HG03354 (cell line): ENCODE data around the gene BLCAP.
"Not testable (repeated sequence)": the region's sequence is repeated elsewhere in the genome, so short reads cannot be mapped to it uniquely, and the experiment has no call there.

Experiments
- ATAC-seq: cut with Tn5 transposase; IDR thresholded peaks from one replicate; pipeline ENCODE4 v1.9.1; 2021; ENCODE audit warnings: mild to moderate bottlenecking; ENCODE audit not compliant: unreplicated experiment, poor library complexity, severe bottlenecking

BLCAP gene

DNA sequence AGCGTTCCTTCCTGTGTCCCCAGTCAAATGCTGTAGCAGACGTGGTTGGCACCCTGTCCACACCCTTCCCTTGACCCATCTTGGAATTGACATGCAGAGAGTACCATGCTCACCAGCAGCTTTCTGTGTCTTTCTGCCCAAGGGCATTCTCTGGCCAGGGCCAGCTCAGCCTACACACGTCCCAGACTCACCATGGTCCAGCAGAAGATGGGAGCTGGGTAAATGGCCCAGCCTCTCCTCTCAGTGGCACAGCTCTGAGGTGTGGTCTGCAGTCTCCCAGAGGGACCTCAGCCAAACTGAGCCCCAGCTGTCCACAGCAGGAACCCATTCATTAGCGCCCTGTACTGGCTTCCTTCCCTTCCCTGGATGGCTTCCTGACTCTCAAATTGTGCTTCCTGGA is 31.1 kb upstream of the BLCAP start:
- no peak for ATAC-seq

- ATAC-seq = no peak
These were observed 30.6 kb upstream of the BLCAP start for GRCh38 chr20:37558306-37558705.

DNA sequence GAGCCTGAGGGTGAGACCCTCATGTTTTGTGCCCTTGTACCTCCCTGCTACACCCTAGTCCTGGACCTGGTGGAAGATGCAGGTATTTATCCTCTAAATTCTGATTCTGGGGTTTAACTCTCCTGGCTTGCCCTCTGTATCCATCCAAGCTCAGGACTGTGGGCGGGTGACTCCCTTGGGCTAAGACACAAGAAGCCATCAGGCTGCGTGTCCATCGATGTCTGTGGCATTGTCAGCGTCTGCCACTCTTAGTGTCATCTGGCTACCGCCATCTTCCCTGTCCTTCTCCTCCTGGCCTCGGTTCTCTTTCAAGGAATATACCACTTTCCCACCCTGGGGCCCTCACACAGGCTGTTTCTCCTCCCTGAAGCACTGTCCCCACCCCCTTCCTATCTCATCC is 28.9 kb upstream of the BLCAP start:
- ATAC-seq = no peak

GRCh38 chr20:37554721-37555298 is 27.1 kb upstream of the BLCAP start:
- ATAC-seq = not testable (repeated sequence)

DNA sequence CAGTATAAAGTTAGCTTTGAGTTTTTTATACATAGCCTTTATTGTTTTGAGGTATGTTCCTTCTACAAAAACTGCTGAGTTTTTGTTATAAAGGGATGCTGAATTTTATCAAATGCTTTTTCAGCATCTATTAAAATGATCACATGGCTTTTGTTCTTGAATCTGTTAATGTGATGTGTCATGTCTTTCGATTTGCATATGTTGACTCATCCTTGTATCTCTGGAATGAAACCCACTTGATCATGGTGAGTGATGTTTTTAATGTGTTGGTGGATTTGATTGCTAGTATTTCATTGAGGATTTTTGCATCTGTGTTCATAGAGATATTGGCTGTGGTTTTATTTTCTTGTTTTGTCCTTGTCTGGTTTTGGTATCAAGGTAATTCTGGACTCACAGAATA is 24.7 kb upstream of the BLCAP start:
- ATAC-seq = no peak

DNA sequence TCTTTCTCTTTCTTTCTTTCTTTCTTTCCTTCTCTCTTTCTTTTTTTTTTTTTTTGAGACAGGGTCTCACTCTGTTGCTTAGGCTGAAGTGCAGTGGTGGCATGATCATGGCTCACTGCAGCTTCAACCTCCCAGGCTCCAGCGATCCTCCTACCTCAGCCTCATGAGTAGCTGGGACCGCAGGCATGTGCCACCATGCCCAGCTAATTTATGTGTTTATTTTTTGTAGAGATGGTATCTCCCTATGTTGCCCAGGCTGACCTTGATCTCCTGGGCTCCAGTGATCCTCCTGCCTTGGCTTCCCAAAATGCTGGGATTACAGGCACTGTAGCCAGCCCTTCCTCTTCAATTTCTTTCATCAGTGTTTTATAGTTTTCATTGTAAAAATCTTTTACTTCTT is 24.0 kb upstream of the BLCAP start:
- ATAC-seq = not testable (repeated sequence)

DNA sequence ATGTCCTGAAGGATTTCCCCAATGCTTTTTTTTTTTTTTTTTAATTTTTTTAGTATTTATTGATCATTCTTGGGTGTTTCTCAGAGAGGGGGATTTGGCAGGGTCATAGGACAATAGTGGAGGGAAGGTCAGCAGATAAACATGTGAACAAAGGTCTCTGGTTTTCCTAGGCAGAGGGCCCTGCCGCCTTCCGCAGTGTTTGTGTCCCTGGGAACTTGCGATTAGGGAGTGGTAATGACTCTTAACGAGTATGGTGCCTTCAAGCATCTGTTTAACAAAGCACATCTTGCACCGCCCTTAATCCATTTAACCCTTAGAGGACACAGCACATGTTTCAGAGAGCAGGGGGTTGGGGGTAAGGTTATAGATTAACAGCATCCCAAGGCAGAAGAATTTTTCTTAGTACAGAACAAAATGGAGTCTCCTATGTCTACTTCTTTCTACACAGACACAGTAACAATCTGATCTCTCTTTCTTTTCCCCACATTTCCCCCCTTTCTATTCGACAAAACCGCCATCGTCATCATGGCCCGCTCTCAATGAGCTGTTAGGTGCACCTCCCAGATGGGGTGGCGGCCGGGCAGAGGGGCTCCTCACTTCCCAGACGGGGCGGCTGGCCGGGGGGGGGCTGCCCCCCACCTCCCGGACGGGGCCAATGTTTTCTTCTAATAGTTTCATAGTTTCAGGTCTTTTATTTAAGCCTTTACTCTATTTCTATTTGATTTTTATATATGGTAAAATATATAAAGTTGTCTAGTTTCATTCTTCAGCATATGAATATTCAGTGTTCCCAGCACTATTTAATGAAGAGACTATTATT is 22.6 kb upstream of the BLCAP start:
- ATAC-seq = not testable (repeated sequence)

GRCh38 chr20:37547912-37548311 is 20.2 kb upstream of the BLCAP start:
- ATAC-seq = no peak

- no peak for ATAC-seq
These were observed 17.8 kb upstream of the BLCAP start for GRCh38 chr20:37545516-37545915.

DNA sequence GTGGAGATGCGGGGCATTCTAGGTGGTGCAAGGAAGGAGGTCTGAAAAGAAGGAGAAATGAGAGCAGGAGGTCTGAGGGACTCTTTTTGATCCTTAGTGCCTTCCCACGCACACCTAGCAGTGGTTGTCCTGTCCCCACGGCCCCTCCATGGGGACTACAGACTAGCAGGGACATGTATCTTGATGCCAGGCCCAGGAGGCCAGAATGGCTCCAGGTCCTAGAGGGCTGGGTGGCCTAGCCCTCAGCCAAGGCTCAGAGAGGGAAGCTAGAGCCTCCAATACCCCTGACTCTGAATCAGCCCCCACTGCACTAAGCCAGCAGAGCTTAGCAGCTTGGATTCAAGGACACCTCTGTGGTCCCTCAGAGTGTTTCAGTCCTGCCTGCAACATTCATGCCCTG is 16.7 kb upstream of the BLCAP start:
- no peak for ATAC-seq

- no peak for ATAC-seq
These were observed 16.2 kb upstream of the BLCAP start for GRCh38 chr20:37543828-37544227.

- ATAC-seq = no peak
These were observed 14.6 kb upstream of the BLCAP start for GRCh38 chr20:37542281-37542680.

DNA sequence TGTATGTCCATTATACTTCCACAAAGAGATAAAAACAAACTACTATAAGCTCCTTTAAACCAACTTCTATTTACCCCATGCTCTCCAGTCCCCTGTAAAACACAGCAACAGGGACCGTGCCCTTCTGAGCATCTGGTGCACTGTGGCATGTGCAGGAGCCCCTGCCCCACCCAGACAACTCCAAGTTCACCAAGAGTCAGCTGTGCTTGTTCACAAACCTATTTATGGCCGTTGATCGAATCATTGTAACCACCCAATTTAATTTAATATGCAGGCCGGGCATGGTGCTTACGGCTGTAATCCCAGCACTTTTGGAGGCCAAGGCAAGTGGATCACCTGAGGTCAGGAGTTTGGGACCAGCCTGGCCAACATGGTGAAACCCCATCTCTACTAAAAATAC is 13.7 kb upstream of the BLCAP start:
- no peak for ATAC-seq

DNA sequence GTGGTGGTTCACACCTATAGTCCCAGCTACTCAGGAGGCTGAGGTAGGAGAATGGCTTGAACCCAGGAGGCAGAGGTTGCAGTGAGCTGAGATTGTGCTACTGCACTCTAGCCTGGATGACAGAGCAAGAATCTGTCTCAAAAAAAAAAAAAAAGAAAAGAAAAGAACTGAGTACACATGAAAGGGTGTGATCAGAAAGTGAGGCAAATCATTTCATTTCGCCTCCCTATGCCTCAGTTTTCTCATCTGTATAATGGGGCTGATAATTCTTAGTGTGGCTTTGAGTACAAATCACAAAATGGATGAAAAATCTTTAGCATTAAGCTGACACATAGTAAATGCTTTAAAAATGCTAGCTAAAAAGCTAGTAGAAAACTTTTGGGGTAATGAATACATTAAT is 13.2 kb upstream of the BLCAP start:
- ATAC-seq = not testable (repeated sequence)

GRCh38 chr20:37540001-37540400 is 12.3 kb upstream of the BLCAP start:
- ATAC-seq = no peak

GRCh38 chr20:37539424-37539823 is 11.7 kb upstream of the BLCAP start:
- ATAC-seq = no peak

- ATAC-seq = no peak
These were observed 10.3 kb upstream of the BLCAP start for GRCh38 chr20:37538003-37538402.

DNA sequence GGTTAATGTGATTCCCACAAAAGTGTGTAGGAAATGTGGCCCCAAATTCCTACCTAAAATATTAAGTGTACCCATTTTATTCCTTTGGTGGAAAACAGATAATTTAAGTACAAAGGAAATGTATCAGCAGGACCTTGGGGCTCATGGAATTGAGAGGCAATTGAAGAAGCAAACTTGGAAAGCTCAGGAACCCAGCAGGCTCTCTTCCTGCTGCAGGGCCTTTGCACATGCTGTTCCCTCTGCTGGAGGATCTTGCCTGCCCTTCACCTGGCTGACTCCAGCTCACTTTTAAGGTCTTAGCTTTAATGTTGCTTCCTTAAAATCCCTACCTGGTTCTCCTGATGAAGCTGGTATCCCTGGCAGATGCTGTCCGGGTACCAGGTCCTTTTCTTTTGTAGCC is 9.8 kb upstream of the BLCAP start:
- no peak for ATAC-seq

DNA sequence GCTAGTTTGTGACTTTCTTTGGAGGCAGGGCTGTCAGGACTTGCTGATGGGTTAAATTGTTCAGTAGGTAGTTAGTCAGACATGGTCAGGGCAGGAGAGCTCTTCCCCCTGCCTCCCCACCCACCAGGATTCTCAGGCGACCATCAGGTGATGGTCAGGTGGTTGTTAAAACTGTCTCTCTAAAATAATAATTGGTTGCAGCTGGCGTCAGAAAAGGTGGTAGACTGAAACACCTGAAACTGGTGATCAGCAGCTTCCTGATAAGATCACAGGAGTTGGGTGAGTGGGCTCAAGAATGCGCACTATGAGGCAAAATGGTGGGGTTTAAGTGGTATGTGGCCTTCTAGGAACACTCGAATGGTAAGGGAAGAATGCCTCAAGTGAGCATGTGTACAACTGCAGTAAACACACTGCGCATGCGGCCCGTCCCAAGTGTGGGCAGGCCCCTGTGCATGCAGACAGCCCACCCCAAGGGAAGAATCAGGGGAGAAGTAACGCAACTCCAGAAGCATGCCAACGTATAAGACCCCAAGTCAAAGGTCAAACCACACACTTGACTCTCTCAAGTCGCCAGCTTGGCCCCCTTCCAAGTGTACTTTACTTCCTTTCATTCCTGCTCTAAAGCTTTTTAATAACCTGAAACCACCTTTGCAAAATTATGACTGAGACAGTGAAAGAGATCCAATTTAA is 7.9 kb upstream of the BLCAP start:
- no peak for ATAC-seq

DNA sequence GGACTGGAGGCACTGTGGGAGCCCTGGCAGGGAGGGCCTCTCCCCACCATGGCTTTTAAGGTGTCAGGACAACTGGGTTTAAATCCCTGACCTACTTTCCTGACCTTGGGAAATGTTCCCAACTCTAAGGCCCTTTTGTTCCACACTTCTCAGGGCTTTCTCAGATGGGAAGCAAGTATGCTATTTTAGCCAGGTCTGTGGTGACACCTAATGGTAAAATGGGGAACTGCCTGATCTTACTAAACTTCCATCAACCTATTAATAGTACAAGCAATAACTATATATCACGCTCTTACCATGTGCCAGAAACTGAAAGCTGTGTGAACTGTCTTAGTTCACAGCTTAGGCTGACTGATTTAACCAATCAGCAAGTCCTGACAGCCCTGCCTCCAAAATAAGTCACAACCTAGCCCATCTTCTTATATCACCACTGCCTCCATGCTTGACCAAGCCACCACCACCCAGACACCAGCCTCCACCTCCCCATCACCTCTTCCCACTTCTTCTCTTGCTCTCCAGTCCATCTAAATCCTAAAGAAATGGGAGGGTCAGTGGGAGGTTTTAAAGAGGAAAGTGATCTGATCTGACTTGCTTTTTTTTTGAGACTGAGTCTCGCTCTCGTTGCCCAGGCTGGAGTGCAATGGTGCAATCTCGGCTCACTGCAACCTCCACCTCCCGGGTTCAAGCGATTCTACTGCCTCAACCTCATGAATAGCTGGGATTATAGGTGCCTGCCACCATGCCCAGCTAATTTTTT is 6.9 kb upstream of the BLCAP start:
- peak; percentile 91 for ATAC-seq
